ENCODE data around the gene DBP. TPM values are rescaled to one million over a fixed set of nuclear protein-coding genes. Genes with fewer than 3 reads are reported as not detected.
A peak's percentile ranks its signal among the peaks of the same experiment; 100 is the strongest.

Gene DBP
- total and polyA plus RNA-seq, 10 of the 15 experiments (the other 5 are each of a cell fraction or from before 2014, with no cell fraction given), result 2.0 to 10.6 (median 6.9) TPM

DNA sequence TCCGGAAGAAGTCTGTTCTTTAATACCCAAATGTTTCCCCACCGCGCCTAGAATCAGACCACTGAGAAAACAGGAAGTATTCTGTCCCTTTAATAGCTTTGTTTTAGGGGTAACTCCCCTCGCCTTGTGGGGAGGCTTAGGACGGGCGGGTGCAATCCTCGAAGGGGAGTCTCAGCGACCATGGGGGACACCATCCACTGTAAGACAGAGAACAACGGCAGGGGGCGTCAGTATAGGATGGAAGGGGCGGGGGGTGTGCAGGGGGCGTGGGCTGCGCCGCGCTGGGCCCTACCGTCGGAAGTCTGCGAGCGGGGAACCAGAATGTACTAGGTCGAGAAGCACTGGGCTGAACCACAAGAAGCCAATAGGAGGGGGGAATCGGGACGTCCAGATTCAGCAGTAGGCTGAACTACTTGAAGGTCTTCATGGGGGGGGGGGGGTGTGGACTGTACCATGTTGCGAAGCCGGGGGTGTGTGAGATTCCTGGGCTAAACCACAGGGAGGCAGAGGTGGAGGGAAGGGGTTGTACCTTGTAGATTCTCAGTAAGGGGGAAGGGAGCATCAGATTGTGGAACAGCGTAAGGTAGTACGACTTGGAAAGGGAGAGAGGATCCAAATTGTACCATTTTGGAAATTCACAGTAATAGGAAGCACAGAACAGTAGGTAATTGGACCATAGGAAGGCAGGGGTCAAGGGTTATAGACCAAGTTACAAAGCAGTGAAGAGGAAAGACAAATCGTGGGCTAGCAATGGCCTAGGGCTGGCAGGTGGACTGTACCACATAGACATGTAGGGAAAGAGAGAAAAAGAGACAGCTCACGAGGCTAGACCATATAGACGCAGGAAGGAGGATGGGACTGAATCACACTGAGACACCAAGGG, 1.0 kb upstream of the DBP start (continued):
- TF ChIP-seq, protein P1, sequence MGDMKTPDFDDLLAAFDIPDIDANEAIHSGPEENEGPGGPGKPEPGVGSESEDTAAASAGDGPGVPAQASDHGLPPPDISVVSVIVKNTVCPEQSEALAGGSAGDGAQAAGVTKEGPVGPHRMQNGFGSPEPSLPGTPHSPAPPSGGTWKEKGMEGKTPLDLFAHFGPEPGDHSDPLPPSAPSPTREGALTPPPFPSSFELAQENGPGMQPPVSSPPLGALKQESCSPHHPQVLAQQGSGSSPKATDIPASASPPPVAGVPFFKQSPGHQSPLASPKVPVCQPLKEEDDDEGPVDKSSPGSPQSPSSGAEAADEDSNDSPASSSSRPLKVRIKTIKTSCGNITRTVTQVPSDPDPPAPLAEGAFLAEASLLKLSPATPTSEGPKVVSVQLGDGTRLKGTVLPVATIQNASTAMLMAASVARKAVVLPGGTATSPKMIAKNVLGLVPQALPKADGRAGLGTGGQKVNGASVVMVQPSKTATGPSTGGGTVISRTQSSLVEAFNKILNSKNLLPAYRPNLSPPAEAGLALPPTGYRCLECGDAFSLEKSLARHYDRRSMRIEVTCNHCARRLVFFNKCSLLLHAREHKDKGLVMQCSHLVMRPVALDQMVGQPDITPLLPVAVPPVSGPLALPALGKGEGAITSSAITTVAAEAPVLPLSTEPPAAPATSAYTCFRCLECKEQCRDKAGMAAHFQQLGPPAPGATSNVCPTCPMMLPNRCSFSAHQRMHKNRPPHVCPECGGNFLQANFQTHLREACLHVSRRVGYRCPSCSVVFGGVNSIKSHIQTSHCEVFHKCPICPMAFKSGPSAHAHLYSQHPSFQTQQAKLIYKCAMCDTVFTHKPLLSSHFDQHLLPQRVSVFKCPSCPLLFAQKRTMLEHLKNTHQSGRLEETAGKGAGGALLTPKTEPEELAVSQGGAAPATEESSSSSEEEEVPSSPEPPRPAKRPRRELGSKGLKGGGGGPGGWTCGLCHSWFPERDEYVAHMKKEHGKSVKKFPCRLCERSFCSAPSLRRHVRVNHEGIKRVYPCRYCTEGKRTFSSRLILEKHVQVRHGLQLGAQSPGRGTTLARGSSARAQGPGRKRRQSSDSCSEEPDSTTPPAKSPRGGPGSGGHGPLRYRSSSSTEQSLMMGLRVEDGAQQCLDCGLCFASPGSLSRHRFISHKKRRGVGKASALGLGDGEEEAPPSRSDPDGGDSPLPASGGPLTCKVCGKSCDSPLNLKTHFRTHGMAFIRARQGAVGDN (IDR thresholded peaks at IDR 0.05), result peak; percentile 36; the same call in 1 of the 2 replicates
- TF ChIP-seq CHD2 (IDR thresholded peaks at IDR 0.05; ENCODE audit: borderline replicate concordance, low read depth, low read length) (no peak), POLR2AphosphoS2 (IDR thresholded peaks at IDR 0.05; ENCODE audit: low read depth, low read length) (0 out of 2 replicates have a peak, but pooled peaks have one; percentile 74), KAT2A (conservative IDR thresholded peaks at IDR 0.05; ENCODE audit: control insufficient read depth, low read depth, low read length) (no peak), RUNX3 (IDR thresholded peaks at IDR 0.05; ENCODE audit: low read length) (peak; percentile 62), NRF1 (conservative IDR thresholded peaks at IDR 0.05; ENCODE audit: low read depth, low read length) (no peak), CHD1 (IDR thresholded peaks at IDR 0.05; ENCODE audit: low read depth, low read length) (peak; percentile 97), HCFC1 (IDR thresholded peaks at IDR 0.05; ENCODE audit: low read length) (peak; percentile 25), NR2C1 (IDR thresholded peaks at IDR 0.05) (peak; percentile 75), FOXK2 (IDR thresholded peaks at IDR 0.05) (peak; percentile 96), SREBF1 (IDR thresholded peaks at IDR 0.05; ENCODE audit: low read length) (peak; percentile 96), HDGF (IDR thresholded peaks at IDR 0.05) (peak; percentile 93), CEBPB (IDR thresholded peaks at IDR 0.05; ENCODE audit: borderline replicate concordance in 1 of 2, low read depth in 2 of 2, low read length in 2 of 2) (no peak), SMARCA5 (IDR thresholded peaks at IDR 0.05) (0 out of 2 replicates have a peak, but pooled peaks have one; percentile 22), ATF7 (IDR thresholded peaks at IDR 0.05; ENCODE audit: low read depth) (peak; percentile 98)
- TF ChIP-seq, protein P2, sequence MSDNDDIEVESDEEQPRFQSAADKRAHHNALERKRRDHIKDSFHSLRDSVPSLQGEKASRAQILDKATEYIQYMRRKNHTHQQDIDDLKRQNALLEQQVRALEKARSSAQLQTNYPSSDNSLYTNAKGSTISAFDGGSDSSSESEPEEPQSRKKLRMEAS (IDR thresholded peaks at IDR 0.05; ENCODE audit: low read depth, low read length), result no peak
- TF ChIP-seq, protein P3, sequence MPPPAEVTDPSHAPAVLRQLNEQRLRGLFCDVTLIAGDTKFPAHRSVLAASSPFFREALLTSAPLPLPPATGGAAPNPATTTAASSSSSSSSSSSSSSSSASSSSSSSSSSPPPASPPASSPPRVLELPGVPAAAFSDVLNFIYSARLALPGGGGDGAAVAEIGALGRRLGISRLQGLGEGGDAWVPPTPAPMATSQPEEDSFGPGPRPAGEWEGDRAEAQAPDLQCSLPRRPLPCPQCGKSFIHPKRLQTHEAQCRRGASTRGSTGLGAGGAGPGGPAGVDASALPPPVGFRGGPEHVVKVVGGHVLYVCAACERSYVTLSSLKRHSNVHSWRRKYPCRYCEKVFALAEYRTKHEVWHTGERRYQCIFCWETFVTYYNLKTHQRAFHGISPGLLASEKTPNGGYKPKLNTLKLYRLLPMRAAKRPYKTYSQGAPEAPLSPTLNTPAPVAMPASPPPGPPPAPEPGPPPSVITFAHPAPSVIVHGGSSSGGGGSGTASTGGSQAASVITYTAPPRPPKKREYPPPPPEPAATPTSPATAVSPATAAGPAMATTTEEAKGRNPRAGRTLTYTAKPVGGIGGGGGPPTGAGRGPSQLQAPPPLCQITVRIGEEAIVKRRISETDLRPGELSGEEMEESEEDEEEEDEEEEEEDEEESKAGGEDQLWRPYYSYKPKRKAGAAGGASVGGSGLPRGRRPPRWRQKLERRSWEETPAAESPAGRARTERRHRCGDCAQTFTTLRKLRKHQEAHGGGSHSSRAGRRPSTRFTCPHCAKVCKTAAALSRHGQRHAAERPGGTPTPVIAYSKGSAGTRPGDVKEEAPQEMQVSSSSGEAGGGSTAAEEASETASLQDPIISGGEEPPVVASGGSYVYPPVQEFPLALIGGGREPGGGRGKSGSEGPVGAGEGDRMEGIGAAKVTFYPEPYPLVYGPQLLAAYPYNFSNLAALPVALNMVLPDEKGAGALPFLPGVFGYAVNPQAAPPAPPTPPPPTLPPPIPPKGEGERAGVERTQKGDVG (CRISPR knock-in tag; IDR thresholded peaks at IDR 0.05), result no peak
- TF ChIP-seq, protein P4, sequence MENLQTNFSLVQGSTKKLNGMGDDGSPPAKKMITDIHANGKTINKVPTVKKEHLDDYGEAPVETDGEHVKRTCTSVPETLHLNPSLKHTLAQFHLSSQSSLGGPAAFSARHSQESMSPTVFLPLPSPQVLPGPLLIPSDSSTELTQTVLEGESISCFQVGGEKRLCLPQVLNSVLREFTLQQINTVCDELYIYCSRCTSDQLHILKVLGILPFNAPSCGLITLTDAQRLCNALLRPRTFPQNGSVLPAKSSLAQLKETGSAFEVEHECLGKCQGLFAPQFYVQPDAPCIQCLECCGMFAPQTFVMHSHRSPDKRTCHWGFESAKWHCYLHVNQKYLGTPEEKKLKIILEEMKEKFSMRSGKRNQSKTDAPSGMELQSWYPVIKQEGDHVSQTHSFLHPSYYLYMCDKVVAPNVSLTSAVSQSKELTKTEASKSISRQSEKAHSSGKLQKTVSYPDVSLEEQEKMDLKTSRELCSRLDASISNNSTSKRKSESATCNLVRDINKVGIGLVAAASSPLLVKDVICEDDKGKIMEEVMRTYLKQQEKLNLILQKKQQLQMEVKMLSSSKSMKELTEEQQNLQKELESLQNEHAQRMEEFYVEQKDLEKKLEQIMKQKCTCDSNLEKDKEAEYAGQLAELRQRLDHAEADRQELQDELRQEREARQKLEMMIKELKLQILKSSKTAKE (IDR thresholded peaks at IDR 0.05; ENCODE audit: low read depth, poor library complexity, severe bottlenecking), result peak; percentile 62
